GM23248 (cell line): ENCODE measurements around the gene ZNF575. TPM values are rescaled to one million over a fixed set of nuclear protein-coding genes. Genes with fewer than 3 reads are reported as not detected.

ENCODE experiments used
- DNase-seq: peaks from one replicate; pipeline ENCODE4 v3.0.0-alpha.2; 2015
- H2AFZ ChIP-seq: fragments of 200-600 bp; sonication (generic); 2 replicates; pipeline ENCODE4 v1.6.1; 2016; ENCODE audit warnings: antibody characterized with exemption
- H3F3A ChIP-seq: fragments of 200-600 bp; sonication (generic); 2 replicates; pipeline ENCODE4 v1.6.1; 2016; ENCODE audit warnings: mild to moderate bottlenecking, antibody characterized with exemption, mixed run types; ENCODE audit not compliant: insufficient read depth
- H3K27ac ChIP-seq: fragments of 200-600 bp; sonication (generic); 2 replicates; pipeline ENCODE4 v1.5.1; 2016; ENCODE audit warnings: mild to moderate bottlenecking
- H3K27me3 ChIP-seq: fragments of 200-600 bp; sonication (generic); replicated peaks from 2 replicates; pipeline ENCODE4 v1.6.1; 2016; ENCODE audit warnings: mild to moderate bottlenecking; ENCODE audit not compliant: insufficient read depth
- H3K36me3 ChIP-seq: fragments of 200-600 bp; sonication (generic); 2 replicates; pipeline ENCODE4 v1.6.1; 2016; ENCODE audit warnings: low read depth, mild to moderate bottlenecking
- H3K4me1 ChIP-seq: fragments of 200-600 bp; sonication (generic); 2 replicates; pipeline ENCODE4 v1.6.1; 2016; ENCODE audit warnings: mild to moderate bottlenecking; ENCODE audit not compliant: insufficient read depth
- H3K4me2 ChIP-seq: fragments of 200-600 bp; sonication (generic); one replicate; pipeline ENCODE4 v1.6.1; 2016; ENCODE audit warnings: mild to moderate bottlenecking; ENCODE audit not compliant: unreplicated experiment
- H3K4me3 ChIP-seq: fragments of 200-600 bp; sonication (generic); 2 replicates; pipeline ENCODE4 v1.5.1; 2016; ENCODE audit warnings: mild to moderate bottlenecking
- H3K79me2 ChIP-seq: fragments of 200-600 bp; sonication (generic); 2 replicates; pipeline ENCODE4 v1.6.1; 2016; ENCODE audit warnings: mild to moderate bottlenecking; ENCODE audit not compliant: insufficient read depth
- H3K9ac ChIP-seq: fragments of 200-600 bp; sonication (generic); 2 replicates; pipeline ENCODE4 v1.6.1; 2016; ENCODE audit warnings: mild to moderate bottlenecking
- H3K9me2 ChIP-seq: fragments of 200-600 bp; sonication (generic); 2 replicates; pipeline ENCODE4 v1.6.1; 2016; ENCODE audit warnings: mixed run types, mild to moderate bottlenecking, moderate library complexity; ENCODE audit not compliant: insufficient read depth
- H3K9me3 ChIP-seq: fragments of 200-600 bp; sonication (generic); one replicate; pipeline ENCODE4 v1.6.1; 2017; ENCODE audit warnings: low read depth
- H4K20me1 ChIP-seq: fragments of 200-600 bp; sonication (generic); 2 replicates; pipeline ENCODE4 v1.6.0; 2016; ENCODE audit not compliant: insufficient read depth
- EZH2 ChIP-seq: fragments of 200-600 bp; sonication (generic); IDR thresholded peaks from 2 replicates; pipeline ENCODE4 v1.6.1; 2018; ENCODE audit warnings: antibody characterized with exemption, mild to moderate bottlenecking; ENCODE audit not compliant: insufficient read depth, poor library complexity, severe bottlenecking
- EZH2phosphoT487 ChIP-seq: fragments of 200-600 bp; sonication (generic); IDR thresholded peaks from 2 replicates; pipeline ENCODE4 v1.6.1; 2018; ENCODE audit warnings: antibody characterized with exemption, moderate library complexity, mild to moderate bottlenecking, low read depth; ENCODE audit not compliant: insufficient read depth
- WGBS, 2 experiments: methylation state at CpG; one replicate each; pipeline ENCODE4 v1.1.6; 2015 to 2017; ENCODE audit warnings: low lambda C conversion rate in 2 of 2, low coverage in 1 of 2; ENCODE audit errors: missing lambda C conversion rate in 2 of 2; 5-methylcytosine and 5-hydroxymethylcytosine counted together
- in situ Hi-C: fragments of 300-500 bp; cut with MboI; formaldehyde crosslinking; loops from 2 replicates; pipeline ENCODE4 v1.15.0; 2020
- polyA plus RNA-seq: library from polyadenylated mRNA; unstranded; fragments of >200 nt; fragmentation: Nextera tagmentation; extraction: Ambion mirVana; gene quantifications from 2 replicates; pipeline ENCODE4 v1.2.1, GENCODE V29; 2016
- total RNA-seq: library from RNA; depleted of rRNA; stranded (reverse); fragments of >200 nt; shearing (Covaris generic); gene quantifications from 2 replicates; pipeline ENCODE4 v1.2.3, GENCODE V29; 2014

ZNF575 gene
- total and polyA plus RNA-seq, 2 experiments from 2014 or later, result 0.22 to 3.1 TPM

DNA sequence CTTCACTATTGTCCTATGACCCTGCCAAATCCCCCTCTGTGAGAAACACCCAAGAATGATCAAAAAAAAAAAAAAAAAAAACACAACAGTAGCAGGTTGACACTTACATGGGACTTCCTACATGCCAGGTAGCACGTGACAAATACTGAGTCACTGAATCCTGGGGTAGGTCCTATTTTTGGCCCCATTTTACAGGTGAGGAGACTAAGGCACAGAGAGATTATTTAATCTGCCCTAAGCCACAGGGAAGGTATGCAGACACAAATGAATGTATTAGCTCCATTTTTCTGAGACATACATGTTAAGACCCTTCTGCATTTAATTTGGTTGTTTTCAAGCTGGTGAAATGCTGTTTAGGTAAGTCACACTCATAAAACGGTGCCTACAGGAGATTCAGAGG lies 15.7 kb downstream of the ZNF575 start:
- WGBS, 2 experiments, result 73 to 78% methylated on average over 2 of the region's 2 CpGs
- no peak overlapping the region for H3K27ac ChIP-seq
- no peak overlapping the region for H2AFZ ChIP-seq
- H3K9me3 ChIP-seq, result no peaks in the 10 kb centered on the region
- H3K4me3 ChIP-seq, result no peak overlapping the region
- H3K9me2 ChIP-seq, result no peaks in the 10 kb centered on the region
- no peak overlapping the region for H3K9ac ChIP-seq
- H3K36me3 ChIP-seq, result peaks cover 5% of the 10 kb centered on the region; the same call in 1 of the 2 replicates
- H3K79me2 ChIP-seq, result no peaks in the 10 kb centered on the region
- no peaks in the 10 kb centered on the region for H3K27me3 ChIP-seq
- in situ Hi-C loops, result no loop called here
- no peak for DNase-seq
- no peaks in the 10 kb centered on the region for H3F3A ChIP-seq
- H3K4me2 ChIP-seq, result no peak overlapping the region
- TF ChIP-seq EZH2phosphoT487, result no peak
- TF ChIP-seq EZH2, result no peak
- H3K4me1 ChIP-seq, result no peaks in the 10 kb centered on the region
- no peaks in the 10 kb centered on the region for H4K20me1 ChIP-seq

DNA sequence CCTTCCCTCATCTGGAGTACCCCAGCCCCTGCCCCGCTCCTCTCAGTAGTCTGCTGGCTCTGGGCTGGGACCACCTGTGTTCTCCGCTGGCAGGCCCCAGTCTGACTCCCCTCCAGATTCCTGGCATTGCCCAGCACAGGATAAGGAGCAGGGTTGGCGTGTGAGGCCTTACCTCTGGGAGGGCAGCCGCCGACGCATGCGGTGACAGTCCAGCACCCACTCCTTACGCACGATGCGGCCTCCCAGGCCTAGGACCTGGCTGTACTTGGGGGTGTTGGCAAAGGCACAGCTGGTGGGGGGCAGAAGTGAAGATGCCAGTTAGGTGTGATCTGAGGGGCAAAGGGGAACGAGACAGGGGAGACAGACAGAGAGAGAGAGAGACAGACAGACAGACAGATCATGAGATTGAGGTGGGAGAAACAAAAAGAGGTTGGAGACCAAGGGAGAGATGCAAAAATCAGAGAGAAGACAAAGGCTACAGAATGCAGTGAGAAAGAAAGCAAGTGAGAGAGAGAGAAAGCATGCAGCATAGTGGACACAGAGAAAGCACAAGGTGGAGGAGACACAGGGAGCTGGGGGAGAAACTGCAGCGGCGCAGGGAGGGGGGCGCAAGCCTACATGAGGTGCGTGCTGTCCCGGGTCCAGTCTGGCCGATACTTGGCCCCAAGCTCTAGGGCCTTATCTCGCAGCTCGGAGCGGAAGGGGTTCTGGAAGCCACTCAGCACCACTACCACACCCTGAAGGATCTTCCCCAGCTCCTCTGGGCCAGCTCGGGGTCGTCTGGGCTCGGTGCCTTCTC lies 18.6 kb downstream of the ZNF575 start:
- no peaks in the 10 kb centered on the region for H3K4me1 ChIP-seq
- H3K9ac ChIP-seq, result no peak overlapping the region
- no peaks in the 10 kb centered on the region for H3K9me3 ChIP-seq
- WGBS, 2 experiments, result 97 to 98% methylated on average over 23 of the region's 23 CpGs
- no peak overlapping the region for H3K4me3 ChIP-seq
- H3K79me2 ChIP-seq, result no peaks in the 10 kb centered on the region
- no peaks in the 10 kb centered on the region for H3K27me3 ChIP-seq
- peaks cover 5% of the 10 kb centered on the region; the same call in 1 of the 2 replicates for H3K36me3 ChIP-seq
- H3K4me2 ChIP-seq, result no peak overlapping the region
- TF ChIP-seq EZH2phosphoT487, result no peak
- no peak for TF ChIP-seq EZH2
- DNase-seq, result no peak
- in situ Hi-C loops, result no loop called here
- H3K9me2 ChIP-seq, result no peaks in the 10 kb centered on the region
- no peak overlapping the region for H3K27ac ChIP-seq
- no peaks in the 10 kb centered on the region for H3F3A ChIP-seq
- no peaks in the 10 kb centered on the region for H4K20me1 ChIP-seq
- no peak overlapping the region for H2AFZ ChIP-seq

- no peak overlapping the region for H3K4me3 ChIP-seq
- no peaks in the 10 kb centered on the region for H3K9me3 ChIP-seq
- no peak for DNase-seq
- no peaks in the 10 kb centered on the region for H3K9me2 ChIP-seq
- H4K20me1 ChIP-seq, result no peaks in the 10 kb centered on the region
- no peaks in the 10 kb centered on the region for H3K27me3 ChIP-seq
- no peaks in the 10 kb centered on the region for H3K4me1 ChIP-seq
- no peaks in the 10 kb centered on the region for H3K79me2 ChIP-seq
- in situ Hi-C loops, result no loop called here
- H2AFZ ChIP-seq, result no peak overlapping the region
- WGBS, 2 experiments, result 86 to 88% methylated on average over 3 of the region's 3 CpGs
- H3K27ac ChIP-seq, result no peak overlapping the region
- no peak for TF ChIP-seq EZH2
- no peak for TF ChIP-seq EZH2phosphoT487
- no peak overlapping the region for H3K4me2 ChIP-seq
- H3K9ac ChIP-seq, result no peak overlapping the region
- H3K36me3 ChIP-seq, result peaks cover 5% of the 10 kb centered on the region; the same call in 1 of the 2 replicates
- no peaks in the 10 kb centered on the region for H3F3A ChIP-seq
Measured at GRCh38 chr19:43552198-43552450, 19.1 kb downstream of the ZNF575 start.

- H3K9me2 ChIP-seq, result no peaks in the 10 kb centered on the region
- WGBS, 2 experiments, result 88 to 96% methylated on average over 2 to 3 of the region's 3 CpGs
- no peaks in the 10 kb centered on the region for H3K79me2 ChIP-seq
- no peak overlapping the region for H3K4me2 ChIP-seq
- H4K20me1 ChIP-seq, result no peaks in the 10 kb centered on the region
- H3K4me1 ChIP-seq, result no peaks in the 10 kb centered on the region
- H3K36me3 ChIP-seq, result peaks cover 5% of the 10 kb centered on the region; the same call in 1 of the 2 replicates
- H3K27me3 ChIP-seq, result no peaks in the 10 kb centered on the region
- no peaks in the 10 kb centered on the region for H3K9me3 ChIP-seq
- DNase-seq, result no peak
- in situ Hi-C loops, result no loop called here
- no peak overlapping the region for H3K9ac ChIP-seq
- no peak overlapping the region for H3K27ac ChIP-seq
- TF ChIP-seq EZH2phosphoT487 (no peak), EZH2 (no peak)
- H2AFZ ChIP-seq, result no peak overlapping the region
- H3F3A ChIP-seq, result 0 out of 2 replicates have a peak, but pooled peaks cover under 1% of the 10 kb centered on the region
- H3K4me3 ChIP-seq, result no peak overlapping the region
Measured at GRCh38 chr19:43552616-43553015, 19.6 kb downstream of the ZNF575 start.
